Fibroblast of peridontal ligament (primary cell): ENCODE data around the gene TATDN2.

Source experiments
- DNase-seq: peaks from one replicate; pipeline ENCODE4 v3.0.0-alpha.2; 2010; ENCODE audit errors: extremely low read depth

The TATDN2 gene

DNA sequence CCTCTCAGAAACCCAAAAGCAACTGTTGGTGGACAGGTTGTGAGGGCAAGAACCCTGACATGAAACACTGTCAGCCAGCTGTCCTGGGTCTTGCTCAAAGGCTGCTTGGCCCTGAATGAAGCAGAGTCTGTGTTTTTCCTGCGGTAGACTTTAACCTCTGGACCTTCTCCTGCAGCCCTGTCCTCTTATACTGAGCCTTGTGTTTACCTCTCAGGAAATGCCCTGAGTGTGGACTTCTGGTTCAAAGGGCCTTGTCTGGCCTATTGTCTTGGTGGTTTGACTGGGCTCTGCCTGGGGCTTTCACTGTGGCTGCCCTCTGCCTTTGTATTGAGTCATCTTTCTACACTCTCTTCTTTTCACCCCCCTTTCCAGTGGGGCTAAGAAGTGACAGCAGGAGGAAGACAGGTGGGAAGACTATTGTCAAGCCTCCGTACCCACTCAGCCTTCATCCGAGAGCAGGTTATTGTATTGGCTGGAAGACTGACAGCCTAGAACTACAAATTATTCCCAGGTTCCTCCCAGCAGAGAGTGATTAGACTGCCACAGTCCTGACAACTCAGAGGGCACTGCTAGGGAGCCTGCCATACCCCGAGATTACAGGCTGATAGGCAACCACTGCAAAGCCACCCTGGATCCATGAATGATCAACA, 69.2 kb downstream of the TATDN2 start:
- no peak for DNase-seq

DNA sequence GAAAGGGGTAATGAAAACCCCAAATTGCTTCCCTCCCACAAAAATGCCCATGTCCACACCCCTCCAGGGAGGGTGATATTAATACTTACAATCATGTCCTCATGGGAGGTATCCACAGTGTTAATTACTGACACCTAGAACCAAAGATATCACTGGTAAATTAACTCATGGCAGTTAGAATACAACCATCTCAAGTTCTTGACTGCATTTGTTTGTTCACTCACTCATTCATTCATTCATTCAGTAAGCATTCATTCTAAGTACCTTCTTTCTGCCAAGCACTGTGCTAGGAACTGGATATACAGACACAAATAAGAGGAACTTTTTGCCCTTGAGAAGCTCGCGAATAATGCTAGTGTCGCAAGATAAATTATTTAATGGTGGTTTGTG, 69.7 kb downstream of the TATDN2 start:
- no peak for DNase-seq

DNA sequence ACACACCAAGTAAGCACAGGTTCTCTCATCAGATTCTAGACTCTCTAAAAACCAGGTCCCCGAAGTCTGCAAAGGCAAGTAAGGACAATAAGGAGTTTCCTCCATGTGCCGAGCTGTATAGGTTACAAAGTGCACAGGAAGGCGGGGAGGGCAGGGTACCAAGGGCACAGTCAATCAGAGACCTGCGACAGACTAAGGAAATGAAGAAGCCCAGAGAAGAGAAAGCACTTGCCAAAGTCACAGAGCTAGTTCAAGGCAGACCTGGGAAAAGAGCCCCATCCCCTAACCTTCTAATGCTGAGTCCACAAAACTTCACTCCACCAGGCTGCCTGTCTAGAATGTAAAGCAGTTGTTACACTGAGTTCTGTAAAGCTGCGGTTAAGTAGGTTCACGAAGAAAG, 71.0 kb downstream of the TATDN2 start:
- no peak for DNase-seq

DNA sequence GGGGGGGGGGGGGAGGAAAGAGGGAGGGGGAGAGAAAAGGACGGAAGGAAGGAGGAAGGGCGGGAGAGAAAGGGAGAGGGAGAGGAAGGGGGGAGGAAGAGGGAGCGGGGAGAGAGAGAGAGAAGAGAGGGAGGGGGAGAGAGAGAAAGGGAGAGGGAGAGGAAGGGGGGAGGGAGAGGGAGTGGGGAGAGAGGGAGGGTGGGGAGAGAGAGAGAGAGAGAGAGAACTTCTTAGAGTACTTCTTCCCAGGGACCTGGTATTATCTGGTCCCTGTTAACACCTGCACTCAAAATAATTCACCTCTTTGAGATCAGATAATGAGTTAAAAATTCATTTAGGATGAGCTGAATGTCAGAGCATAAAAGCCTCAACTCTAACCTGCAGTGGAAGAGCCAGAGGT, 71.5 kb downstream of the TATDN2 start:
- no peak for DNase-seq

DNA sequence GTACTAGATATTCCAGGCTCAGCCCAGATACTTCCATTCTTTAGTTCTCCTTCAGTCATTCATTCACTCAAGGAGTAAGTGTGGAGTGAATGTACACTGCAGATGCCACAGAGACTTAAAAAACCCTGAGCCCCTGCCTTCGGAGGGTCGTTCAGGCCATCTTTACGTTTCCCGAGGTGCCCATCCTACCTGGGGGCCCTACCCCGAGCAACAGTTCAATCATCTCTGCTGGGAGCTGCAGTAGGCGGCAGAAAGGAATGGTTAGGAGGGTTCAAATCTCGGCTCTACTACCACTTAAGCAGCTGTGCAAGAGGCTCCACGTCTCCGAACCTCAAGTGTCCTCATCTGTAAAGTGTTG, 72.0 kb downstream of the TATDN2 start:
- DNase-seq, result no peak

- DNase-seq, result no peak
Measured at GRCh38 chr3:10321630-10322351, 73.5 kb downstream of the TATDN2 start.

- no peak for DNase-seq
Measured at GRCh38 chr3:10322352-10322710, 74.1 kb downstream of the TATDN2 start.

- DNase-seq, result no peak
Measured at GRCh38 chr3:10327592-10327991, 79.3 kb downstream of the TATDN2 start.

DNA sequence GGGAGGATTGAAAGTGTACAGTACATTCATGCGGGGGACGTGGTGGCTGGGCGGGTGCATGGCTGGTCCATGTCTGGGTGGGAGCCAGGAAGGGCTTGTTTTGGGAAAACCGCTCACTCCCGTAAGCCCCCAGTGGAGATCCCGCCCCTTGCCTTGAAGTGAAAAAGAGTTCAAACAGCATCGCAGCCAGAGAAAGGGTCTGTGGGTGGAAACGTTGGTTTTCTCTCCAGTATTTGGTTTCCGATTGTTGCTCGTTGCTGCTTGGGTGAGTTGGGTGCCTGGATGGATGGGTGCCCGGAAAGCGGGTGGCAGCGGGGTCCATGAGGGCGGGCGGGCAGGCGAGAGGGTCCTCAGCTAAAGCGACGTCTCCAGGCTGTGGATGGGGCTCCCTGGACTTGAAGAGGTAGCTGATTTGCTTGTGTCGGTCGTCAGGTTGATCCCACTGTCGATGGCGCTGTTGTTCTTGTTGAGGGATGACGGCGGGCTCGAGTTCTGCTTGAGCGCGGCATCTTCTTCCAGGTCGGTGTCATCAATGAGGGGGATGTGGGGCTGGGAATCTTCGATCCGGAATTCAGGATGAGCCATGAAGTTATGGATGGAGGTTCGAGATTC, 80.3 kb downstream of the TATDN2 start:
- DNase-seq, result no peak

DNA sequence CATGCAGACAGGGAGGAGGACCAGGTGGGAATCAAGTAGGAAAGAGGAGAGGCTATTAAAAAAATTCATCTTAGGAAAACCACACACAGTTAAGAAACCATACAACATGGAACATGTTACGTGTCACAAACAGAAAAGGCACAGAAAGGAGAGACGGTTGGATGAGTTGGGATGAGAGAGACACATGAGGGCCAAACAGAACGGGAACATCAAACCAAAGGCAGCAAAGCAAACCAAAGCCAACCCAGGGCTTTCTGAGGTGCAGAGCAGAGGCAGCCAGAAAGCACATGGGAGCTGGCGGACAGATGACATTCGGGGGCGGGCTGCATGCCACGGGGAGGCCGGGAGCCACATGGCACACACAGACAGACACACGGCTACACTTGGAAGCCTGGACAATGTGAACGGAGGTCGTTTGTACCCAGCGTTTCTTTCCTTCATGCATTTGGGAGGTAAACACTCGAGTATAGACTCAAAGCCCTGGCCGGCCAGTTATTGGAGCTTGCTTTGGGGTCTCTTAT, 81.3 kb downstream of the TATDN2 start:
- DNase-seq, result no peak

DNA sequence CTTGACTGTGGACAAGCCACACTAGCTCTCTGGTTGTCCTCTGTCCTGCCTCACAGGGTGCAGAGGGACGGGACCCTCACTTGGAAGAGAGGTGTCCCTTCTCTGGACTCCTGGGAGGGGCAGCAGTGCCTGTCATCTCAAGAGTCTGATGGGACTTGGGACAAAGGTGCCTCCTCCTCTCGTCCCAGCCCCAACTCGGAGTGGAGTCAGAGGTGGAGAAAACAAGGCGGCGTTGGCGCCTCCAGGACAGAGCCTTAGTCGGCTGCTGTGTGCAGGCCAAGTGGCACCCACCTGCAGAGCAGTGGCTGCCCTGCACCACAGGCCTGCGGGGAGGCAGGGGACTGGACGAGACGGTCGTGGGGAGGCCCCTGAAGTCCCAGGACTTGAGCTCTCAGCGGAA, 82.1 kb downstream of the TATDN2 start:
- no peak for DNase-seq
